Aortic smooth muscle cell (primary cell): ENCODE data around the gene RBM27. TPM values are rescaled to one million over a fixed set of nuclear protein-coding genes. Genes with fewer than 3 reads are reported as not detected.

Experiments used
- total RNA-seq: library from RNA; depleted of rRNA; stranded (reverse); fragments of >200 nt; gene quantifications from 2 replicates; pipeline ENCODE4 v1.2.3, GENCODE V29; 2014

RBM27 gene
- 25.6 and 26.3 TPM in 2 replicates for total RNA-seq

GRCh38 chr5:146203011-146203871 lies at the start of gene RBM27:
RBM27 (plus strand) TSS chr5:146203605; CDS start chr5:146203766, 161 bp downstream.

Other genes starting within 250 kb of the RBM27 start
- 0.25 and 0.40 TPM in 2 replicates for gene PLAC8L1, start 98.0 kb upstream of the RBM27 start, total RNA-seq
- 132 and 134 TPM in 2 replicates for gene LARS1, start 21.0 kb upstream of the RBM27 start, total RNA-seq
- 0.06 TPM in 1 of 2 replicates, not detected in the other for gene POU4F3, start 135.2 kb downstream of the RBM27 start, total RNA-seq
- gene TCERG1, start 243.7 kb downstream of the RBM27 start, total RNA-seq, result 24.4 and 26.6 TPM in 2 replicates